TTC549 (cell line): ENCODE results near the gene PLAGL1.
A peak's percentile ranks its signal among the peaks of the same experiment; 100 is the strongest.
"Not testable (repeated sequence)": the region's sequence is repeated elsewhere in the genome, so short reads cannot be mapped to it uniquely, and the experiment has no call there.

Experiments
- FAIRE-seq: peaks from 2 replicates; lab custom pipeline; 2012; peaks lifted over from hg19 to GRCh38; lab: Jason Lieb, UNC

The PLAGL1 gene

DNA sequence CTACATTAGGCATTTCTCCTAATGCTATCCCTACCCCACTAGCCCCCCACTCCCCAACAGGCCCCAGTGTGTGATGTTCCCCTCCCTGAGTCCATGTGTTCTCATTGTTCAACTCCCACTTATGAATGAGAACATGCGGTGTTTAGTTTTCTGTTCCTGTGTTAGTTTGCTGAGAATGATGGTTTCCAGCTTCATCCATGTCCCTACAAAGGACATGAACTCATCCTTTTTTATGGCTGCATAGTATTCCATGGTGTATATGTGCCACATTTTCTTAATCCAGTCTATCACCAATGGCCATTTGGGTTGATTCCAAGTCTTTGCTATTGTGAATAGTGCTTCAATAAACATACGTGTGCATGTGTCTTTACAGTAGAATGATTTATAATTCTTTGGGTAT is 1.6 kb upstream of the PLAGL1 start:
- not testable (repeated sequence) for FAIRE-seq

DNA sequence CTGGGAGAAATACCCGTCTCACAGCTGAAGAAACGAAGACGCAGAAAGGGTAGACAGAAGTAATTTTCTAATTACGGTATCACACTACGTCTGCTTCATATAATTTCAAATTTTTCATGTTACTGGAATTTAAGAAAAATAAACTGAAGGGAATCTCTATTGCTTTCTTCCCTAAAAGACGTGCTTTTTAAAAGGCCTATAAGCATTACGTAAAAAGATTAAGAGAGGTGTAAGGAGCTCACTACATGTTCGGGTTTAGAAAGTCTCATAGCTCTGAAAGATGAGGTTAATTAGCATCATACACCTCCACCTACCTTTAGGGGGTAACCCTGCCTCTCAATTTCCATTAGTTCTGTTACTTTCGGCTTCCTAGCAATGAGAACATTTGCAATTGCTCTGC is 787 bp upstream of the PLAGL1 start:
- FAIRE-seq: no peak

DNA sequence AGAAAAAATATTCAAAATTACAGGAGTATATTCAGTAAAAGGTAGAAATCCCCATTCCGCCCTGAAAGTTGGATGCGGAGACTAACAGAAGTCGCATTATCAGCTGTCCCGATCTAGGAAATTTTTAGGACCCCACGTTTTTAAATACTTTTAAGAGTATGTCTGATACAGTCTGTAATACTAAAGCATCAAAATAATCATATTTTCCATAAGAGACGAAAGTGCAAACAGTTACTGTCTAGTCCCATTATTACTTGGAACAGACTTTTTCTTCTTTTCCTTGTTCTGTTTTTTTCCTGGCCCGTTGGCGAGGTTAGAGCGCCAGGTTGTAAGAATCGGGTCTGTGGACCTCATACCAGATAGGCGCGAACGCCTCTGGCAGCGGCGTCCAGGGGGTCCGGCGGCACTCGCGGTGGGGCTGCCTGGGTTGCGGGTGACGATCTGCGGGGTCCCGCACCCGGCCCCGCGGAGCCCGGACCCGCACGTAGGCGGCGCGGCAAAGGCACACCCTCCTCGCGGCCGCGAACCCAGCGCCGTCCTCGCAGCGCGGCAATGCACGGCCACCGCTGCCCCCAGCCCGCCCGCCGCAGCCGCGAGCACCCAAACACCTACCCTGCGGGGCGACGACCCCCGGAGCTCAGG is 460 bp downstream of the PLAGL1 start:
- no peak for FAIRE-seq

DNA sequence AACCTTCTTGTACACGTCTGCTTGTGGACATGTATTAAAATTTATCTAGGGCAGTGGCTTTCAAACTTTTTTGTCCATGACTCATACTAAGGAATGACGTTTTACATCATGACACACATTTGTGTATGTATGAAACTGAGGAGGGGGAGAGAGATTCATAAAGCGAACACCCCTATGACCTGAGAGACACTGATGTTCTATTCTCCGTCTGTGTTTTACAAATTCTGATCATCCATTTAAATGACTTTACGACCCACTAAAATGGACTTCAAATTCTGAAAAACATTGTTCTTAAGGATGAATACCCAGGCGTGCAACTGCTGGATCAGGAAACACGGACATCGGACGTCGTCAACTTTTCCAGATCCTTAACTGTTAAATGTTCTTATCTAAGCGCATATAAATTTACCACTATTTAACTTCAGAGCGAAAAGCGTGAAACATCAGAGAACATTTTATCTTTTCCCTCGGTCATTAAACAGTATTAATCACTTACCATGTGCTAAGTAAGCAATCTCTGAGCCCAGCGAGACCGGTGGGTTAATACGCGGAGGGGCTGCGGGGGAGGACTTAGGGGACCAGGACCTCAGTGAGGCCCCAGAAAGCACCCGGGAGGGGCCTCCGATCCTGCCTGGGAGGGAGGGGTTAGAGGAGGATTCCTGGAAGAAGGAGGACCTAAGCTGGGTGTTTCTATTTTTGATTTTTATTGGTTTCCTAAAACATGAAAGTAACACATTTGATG is 1.2 kb downstream of the PLAGL1 start:
- no peak for FAIRE-seq

DNA sequence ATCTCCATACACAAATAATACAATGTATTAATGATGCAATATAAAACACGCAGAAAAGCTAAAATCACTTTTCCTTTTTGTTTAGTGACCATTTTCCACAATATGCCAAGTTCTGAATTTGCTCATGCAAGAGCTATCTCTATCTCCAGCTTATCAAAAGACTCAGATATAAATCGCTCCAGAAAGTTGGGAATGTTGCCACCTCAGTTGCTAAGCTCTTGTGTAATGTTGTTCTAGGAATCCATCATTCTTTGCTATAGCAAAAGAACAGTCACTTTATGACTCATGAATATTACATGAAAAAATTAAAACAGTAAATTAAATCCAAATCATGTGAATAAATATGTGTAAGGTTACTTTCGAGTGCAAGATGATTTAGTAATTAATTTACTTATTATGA is 8.7 kb downstream of the PLAGL1 start:
- no peak for FAIRE-seq

DNA sequence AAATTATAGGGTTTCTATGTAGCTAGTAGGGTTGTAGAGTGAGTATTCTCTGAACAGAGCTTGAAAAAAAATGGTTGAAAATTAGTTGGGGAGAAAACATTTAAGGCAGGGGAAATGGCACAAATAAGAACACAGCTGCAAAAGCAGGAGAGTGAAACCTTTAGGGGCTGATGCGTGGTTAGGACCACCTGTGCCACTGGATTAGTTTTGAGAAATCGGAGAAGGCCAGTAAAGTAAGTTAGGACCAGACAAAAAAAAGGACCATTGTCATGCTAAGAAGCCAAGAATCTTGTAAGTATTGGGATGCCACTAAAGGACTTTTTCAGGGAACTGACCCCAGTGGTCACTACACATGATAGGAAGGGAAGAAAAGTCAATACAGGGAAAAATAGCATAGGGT is 9.4 kb downstream of the PLAGL1 start:
- FAIRE-seq: no peak

DNA sequence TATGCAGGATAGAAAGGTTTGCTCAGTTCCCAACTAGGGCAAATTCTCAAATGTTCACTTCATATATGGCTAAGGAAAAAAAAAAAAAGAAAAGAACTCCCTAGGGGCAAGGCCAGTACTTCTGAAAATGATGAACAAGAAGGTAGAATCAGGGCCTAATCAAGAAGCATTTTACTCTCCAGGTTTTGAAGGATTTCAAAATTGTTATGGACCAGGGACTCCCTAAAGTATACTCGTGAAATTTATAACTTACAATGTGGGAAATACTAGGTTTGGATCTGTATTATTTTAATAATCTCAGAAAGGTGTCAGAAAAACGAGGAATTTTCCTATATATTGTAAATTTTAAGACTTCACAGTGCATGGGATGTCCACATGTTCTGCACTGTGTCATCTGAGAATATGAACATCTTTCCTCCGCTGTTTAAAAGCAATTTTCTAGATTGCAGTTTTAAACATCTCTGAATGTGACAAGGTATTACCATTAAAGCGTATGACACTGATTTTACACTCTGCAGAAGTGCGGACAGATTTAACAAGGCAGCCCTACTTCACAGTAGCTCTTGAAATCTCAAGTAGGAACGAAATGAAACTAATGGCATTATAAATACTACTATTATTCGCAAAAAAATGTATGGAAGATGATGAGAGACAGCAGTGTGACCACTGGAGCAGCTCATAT is 14.0 kb downstream of the PLAGL1 start:
- FAIRE-seq: no peak

DNA sequence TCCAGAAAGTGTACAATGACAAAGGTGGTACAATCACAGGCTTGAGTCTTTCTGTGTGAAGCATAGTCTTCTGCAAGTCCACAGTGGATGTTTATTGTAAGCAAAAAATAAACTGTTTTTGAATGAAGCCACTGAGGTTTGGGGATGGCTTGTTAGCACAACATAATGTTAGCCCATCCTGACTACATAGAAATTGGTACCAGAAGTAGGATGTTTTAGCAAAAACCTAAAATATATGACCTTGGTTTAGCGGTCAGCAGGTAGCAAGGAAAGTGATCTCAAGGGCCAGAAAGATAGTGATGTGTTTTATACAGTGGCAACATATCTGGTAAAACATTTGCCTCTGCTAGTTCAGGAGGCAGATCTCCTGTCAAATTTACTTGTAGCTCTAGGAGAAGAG is 15.8 kb downstream of the PLAGL1 start:
- FAIRE-seq: no peak

DNA sequence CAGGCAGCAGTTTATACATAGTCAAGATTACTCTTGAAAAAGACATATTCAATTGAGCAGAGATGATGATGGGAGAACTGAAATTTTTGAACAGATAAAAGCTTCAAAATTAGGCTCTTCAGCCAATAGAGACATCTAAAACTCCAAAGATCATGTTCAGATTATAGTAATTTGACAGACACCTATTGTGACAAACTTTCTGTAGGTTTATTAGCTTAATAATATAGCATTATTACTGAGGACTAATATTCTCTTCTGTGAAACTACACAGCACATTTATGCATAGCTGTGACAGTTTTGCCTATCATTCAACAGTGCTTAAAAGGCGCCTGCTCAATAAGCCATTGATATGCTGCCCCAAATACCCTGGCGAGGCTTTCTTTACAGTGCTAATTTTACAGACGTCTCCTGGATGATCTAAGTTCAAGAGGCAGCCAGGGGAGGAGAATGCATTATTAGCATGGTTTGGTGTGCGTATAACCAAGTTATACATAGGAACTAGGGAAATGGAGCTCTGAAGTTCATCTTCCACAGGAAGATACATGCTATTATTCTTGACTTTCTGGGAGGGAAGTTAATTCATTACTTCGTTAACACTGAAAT is 21.5 kb downstream of the PLAGL1 start:
- FAIRE-seq: no peak

DNA sequence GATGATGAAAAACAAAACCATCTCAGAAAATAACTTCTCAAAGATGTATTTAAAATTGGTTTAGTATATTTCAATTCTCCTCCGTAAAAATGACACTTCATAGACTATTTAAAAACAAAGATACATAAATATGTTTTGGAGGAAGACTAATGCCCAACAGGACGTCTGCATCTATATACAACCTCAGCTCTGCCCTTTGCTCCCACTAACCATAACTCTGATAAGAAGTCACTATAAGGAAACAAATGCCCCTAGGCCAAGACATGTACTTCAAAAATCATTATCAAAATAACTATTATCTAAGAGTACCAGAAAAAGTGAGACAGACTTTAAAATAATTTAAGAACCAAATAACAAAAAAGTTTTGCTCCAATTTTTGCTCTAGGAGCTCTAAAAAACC is 23.4 kb downstream of the PLAGL1 start:
- no peak for FAIRE-seq

DNA sequence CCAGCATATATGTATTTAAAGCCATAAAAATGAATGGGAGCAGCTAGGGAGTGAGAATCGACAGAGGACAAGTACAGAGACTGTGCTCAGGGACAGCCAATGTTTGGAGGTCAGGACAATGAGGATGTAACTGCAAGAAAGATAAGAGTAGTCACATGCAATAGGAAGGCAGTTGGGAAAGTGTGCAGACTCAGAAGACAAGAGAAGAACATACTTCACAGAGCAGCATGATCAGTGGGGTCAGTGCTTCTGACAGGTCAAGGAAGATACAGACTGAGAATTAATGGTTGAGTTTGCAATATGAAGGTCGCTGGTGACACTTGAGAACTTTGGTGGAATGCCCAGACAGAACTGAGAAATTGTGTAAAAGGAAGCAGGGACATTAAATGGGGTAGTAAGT is 25.1 kb downstream of the PLAGL1 start:
- no peak for FAIRE-seq

DNA sequence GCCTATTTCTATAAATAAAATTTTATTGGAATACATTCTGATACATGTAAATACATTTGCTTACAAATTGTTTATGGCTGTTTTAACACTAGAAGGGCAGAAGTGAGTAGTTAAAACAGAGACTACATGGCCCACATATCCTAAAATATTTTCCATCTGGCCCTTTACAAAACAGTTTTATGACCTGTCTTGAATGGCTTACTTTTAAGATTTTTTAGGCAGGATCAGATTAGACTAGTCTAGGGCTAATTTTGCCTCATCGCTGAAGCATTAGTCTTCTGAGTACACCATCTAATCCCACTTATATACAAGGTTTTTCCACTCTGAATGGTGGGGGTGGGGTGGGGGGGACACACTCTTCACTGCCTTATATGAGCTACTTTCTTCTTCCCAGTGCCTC is 27.1 kb downstream of the PLAGL1 start:
- FAIRE-seq: no peak

DNA sequence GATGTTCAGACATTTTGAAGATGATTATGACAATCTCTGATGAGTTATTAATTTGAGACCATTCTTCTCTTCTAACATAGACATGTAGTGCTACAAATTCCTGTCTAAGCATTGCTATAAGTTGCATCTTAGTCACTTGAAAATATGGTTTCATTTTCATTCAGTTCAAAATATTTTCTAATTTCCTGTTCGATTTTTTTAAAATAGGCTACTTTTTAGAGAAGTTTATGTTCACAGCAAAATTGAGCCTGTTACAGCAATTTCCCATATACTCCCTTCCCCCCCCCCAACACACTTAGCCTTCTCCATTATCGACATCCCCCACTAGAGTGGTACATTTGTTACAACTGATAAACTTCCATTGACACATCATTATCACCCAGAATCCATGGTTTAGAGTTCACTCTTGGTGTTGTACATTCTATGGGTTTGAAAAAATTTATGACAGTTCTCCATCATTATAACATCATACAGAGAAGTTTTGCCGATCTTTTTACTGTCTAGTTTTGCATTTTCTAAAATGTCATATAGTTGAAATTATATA is 31.2 kb downstream of the PLAGL1 start:
- FAIRE-seq: no peak

DNA sequence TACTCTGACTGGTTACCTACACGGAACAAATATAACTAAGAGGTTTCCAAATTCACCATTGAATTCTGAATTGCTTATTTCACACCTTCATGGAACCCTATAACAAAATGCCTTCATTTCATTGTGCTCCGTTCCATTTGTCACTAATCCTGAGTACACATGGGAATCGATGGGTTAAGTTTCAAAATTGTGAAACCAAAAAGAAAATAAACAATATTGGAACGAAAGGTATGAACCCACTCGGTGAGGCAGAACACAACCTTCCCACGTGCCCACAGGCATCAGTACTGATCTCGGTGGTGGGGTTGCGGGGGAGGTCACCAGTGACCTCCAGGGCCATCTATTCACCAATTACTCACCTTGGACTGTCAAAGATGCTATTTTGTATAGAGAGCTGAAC is 34.0 kb downstream of the PLAGL1 start:
- FAIRE-seq: peak; percentile 70

DNA sequence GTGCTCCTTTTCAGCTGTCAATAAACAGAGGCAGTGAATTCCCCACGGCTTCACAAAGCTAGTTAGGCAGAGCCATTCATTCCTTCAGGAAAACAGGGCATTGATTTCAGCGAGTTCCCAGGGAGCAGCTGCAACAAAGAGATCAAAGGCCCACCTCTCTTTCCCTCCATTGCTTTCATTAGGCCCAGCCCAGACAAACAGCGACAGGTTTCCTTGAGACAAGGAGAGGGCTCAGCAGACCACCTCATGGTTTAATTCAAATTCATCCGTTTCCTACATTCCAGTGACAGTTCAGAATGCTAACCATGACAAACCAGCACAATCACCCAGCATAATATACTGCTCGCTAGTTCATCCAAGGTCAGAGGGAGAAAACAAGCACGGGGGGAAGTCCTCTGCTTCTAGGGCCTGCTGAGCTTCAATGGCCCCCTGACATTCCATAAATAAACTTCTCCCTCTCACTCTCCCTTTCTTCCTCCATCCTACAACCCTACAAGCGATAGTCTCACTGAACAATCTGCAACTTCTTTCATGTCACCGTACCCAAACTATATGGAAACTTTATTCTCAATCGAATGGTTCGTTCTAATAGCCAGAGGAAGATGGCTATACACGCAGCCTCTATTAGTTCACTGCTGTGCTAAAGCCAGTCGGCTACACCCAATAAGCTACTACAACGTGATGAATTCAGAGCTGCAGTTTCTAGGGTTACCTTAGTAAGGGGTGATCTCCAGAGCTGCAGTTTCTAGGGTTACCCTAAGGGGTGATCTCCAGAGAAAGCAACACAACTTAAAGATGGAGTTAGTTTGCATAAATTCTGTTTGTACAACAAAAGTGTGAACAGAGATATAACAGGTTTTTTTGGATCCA is 34.7 kb downstream of the PLAGL1 start:
- FAIRE-seq: no peak

DNA sequence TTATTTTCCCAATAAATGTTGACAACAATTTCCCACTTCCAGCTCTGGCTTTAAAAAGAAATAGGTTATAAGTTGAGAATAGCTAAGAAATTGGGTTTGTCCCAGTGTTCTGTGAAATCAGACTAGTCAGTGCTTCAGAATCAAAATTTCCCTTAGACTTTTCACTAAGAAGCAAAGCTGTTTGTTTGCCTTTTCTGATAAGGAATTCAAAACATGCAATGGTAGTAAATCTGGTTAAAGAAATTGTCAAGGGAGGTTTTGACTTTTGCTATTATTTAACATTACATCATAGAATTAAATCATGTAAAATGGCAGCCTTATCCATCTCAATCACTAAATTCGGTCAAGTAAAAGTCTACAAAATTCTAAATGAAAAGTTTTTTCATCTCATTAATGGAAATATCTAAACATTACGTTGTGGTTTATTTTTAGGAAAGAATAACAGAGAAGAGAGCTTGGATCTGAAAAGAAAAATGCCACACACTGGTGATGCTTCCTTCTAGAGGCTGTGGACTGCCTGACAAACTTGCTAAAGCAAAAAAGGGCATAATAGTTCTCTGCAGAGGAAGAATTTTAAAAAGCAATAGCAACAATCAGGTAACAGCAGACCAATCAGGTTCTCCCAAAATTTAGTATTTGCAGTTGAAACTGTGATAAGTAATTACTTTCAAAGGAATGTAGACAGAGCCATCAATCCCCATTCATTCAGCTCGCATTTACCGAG is 36.4 kb downstream of the PLAGL1 start:
- FAIRE-seq: peak; percentile 96

DNA sequence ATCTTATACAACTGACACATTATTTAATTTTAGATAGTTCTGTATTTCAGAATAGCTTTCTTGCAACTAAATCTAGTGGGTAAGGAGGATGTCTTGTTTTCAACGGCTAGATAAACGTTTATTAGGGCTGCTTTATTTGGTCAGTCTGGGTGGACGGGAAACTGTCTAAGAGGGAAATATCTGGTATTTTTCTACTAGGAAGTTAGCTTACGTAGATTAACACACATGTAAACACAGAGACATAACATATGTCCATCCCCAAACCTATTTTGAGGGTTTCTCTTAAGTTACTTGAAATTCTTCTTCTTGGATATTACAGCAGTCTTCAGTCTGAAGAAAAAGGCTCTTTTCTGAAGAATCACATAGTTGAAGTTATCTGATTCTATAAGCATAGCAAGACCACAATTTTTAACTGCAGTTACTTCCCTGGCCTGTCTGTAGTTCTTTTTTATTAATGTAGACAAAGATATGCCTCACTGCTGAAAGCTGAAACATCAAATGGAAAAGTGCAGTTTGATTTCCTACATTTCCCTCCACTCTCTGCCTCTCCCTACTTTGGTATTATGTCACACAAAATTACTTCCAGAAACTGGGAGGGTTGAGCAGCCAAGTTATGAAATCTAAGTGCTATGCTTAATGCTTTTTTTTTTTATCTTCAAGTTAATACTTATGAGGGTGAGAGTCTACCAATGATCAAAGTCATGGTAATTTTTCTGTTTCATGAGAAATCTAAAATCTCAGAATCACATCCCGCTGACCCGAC is 37.4 kb downstream of the PLAGL1 start:
- peak; percentile 86 for FAIRE-seq

DNA sequence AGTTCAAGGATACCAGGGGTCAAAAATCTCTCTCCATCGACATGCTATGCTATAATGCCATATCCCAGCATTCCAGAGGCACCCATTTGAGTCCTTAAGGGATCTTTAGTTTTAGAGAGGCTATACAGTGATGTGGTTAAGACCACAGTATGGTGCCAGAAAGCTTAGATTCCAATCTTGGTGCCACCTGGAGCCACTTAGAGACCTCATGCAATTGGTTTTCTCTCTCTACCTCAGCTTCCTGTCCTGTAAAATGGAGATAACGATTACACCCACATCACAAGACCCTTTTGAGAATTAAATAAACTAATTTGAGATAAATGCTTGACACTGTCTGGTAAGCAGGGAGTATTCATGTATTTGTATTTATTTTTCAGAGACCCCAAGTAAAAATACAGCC is 39.0 kb downstream of the PLAGL1 start:
- no peak for FAIRE-seq

DNA sequence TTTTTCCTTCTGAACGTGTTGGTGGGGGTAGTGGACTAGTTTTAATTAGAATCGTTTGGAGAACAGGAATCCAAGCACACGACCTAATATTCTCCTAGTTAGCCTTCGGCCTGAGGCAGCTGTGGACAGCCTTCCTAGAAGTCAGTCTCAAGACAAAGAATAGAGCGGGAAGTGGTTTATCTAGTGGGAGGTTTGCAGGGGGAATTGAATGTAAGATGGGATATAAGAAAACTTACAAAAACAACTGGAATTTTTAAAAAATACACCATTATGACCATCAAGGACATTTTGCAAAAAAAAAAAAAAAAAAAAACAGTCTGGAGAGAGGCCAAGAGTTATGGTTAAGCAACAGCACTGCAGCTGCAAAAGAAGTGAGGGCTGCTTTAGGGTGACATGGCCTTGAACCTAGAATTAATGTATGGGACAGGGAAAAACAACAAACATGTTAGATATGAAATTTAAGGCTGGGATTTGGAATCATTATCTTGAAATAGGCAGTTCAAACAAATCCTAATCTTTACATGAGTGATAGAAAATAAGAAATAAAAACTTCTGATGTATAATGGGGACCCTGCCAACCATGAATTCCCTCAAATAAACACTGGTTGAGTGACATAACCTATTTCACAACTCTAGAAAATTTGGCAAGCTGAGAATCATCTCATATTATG is 40.2 kb downstream of the PLAGL1 start:
- FAIRE-seq: peak; percentile 93

DNA sequence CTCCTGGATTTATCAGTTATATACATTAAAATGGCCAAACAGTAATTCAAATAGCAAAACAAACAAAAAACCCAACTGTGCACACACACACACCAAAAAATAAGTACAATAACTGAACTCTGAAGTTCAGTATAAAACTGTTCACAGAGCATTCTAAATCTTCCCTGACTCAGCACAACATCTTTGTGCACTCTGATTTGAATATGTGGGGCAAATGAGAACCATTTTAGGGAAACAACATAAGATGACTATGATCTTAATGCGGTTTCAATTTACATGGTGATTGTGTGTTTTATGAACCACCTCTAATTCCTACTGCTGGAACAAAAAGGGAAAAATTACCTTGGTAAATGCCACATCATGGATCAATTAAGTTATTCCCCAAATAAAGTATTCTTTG is 41.7 kb downstream of the PLAGL1 start:
- no peak for FAIRE-seq
